GM12891 (cell line): ENCODE measurements around the gene TSPO.

Experiments
- DNase-seq: peaks from one replicate; pipeline ENCODE4 v3.0.0; 2011; ENCODE audit warnings: low spot score; ENCODE audit not compliant: insufficient read length
- FAIRE-seq: peaks from 2 replicates; lab custom pipeline; 2011; peaks lifted over from hg19 to GRCh38; lab: Jason Lieb, UNC
- PAX5 ChIP-seq: IDR thresholded peaks from 2 replicates; pipeline ENCODE4 v1.6.1; 2011; ENCODE audit warnings: low read length, moderate library complexity, mild to moderate bottlenecking; ENCODE audit not compliant: insufficient read depth, severe bottlenecking
- POLR2A ChIP-seq: IDR thresholded peaks from 2 replicates; pipeline ENCODE4 v1.6.1; 2011; ENCODE audit warnings: low read depth, low read length, control low read depth
- POLR2AphosphoS5 ChIP-seq: IDR thresholded peaks from 2 replicates; pipeline ENCODE4 v1.6.1; 2011; ENCODE audit warnings: low read depth, low read length, control low read depth
- POU2F2 ChIP-seq: IDR thresholded peaks from 2 replicates; pipeline ENCODE4 v1.6.1; 2011; ENCODE audit warnings: low read depth, mild to moderate bottlenecking, control low read depth, low read length, moderate library complexity
- SPI1 ChIP-seq: IDR thresholded peaks from 2 replicates; pipeline ENCODE4 v1.6.1; 2011; ENCODE audit warnings: low read depth, low read length, control low read depth
- TAF1 ChIP-seq: IDR thresholded peaks from 2 replicates; pipeline ENCODE4 v1.6.1; 2011; ENCODE audit warnings: low read depth, low read length, control low read depth

Gene TSPO

GRCh38 chr22:43200031-43200430 lies 48.7 kb downstream of the TSPO start:
- DNase-seq (no peak), FAIRE-seq (no peak)
- no peak for TF ChIP-seq SPI1

- no peak for FAIRE-seq
- TF ChIP-seq POU2F2 (no peak), TAF1 (no peak), PAX5 (no peak), POLR2AphosphoS5 (no peak), SPI1 (no peak), POLR2A (no peak)
- DNase-seq: no peak
Measured at GRCh38 chr22:43200555-43200954, 49.2 kb downstream of the TSPO start.

- DNase-seq (no peak), FAIRE-seq (no peak)
- no peak for TF ChIP-seq POLR2A
- TF ChIP-seq PAX5: no peak
- no peak for TF ChIP-seq POLR2AphosphoS5
- no peak for TF ChIP-seq TAF1
- TF ChIP-seq POU2F2: no peak
- TF ChIP-seq SPI1: no peak
Measured at GRCh38 chr22:43201486-43202219, 50.3 kb downstream of the TSPO start.

GRCh38 chr22:43202326-43202725 lies 51.0 kb downstream of the TSPO start:
- DNase-seq (no peak), FAIRE-seq (no peak)
- TF ChIP-seq POU2F2 (no peak), TAF1 (no peak), PAX5 (no peak), POLR2AphosphoS5 (no peak), SPI1 (no peak), POLR2A (no peak)

- TF ChIP-seq POLR2A (no peak), POU2F2 (no peak), SPI1 (no peak), PAX5 (no peak), POLR2AphosphoS5 (no peak), TAF1 (no peak)
- FAIRE-seq (no peak), DNase-seq (no peak)
Measured at GRCh38 chr22:43202756-43203410, 51.5 kb downstream of the TSPO start.

- DNase-seq: no peak
- no peak for FAIRE-seq
- no peak for TF ChIP-seq POU2F2
- no peak for TF ChIP-seq SPI1
- no peak for TF ChIP-seq PAX5
- no peak for TF ChIP-seq POLR2AphosphoS5
- TF ChIP-seq POLR2A: no peak
- no peak for TF ChIP-seq TAF1
Measured at GRCh38 chr22:43203471-43203981, 52.2 kb downstream of the TSPO start.

GRCh38 chr22:43205261-43205691 lies 53.9 kb downstream of the TSPO start:
- FAIRE-seq: no peak
- TF ChIP-seq POU2F2: no peak
- TF ChIP-seq TAF1: no peak
- TF ChIP-seq POLR2AphosphoS5: no peak
- no peak for TF ChIP-seq POLR2A
- TF ChIP-seq SPI1: no peak
- no peak for TF ChIP-seq PAX5
- no peak for DNase-seq

- DNase-seq (no peak), FAIRE-seq (peak; percentile 81)
- TF ChIP-seq PAX5: no peak
- TF ChIP-seq POLR2A: no peak
- TF ChIP-seq TAF1: no peak
- TF ChIP-seq SPI1: no peak
- no peak for TF ChIP-seq POLR2AphosphoS5
- TF ChIP-seq POU2F2: no peak
Measured at GRCh38 chr22:43205748-43206508, 54.6 kb downstream of the TSPO start.

GRCh38 chr22:43206509-43207161 lies 55.3 kb downstream of the TSPO start:
- TF ChIP-seq SPI1 (no peak), TAF1 (no peak), POLR2AphosphoS5 (no peak), PAX5 (no peak), POLR2A (no peak), POU2F2 (no peak)

More at GRCh38 chr22:43206509-43207161, 55.3 kb downstream of the TSPO start:
- DNase-seq: no peak
- no peak for FAIRE-seq
